Measurements from ENCODE around the gene PRSS22.

Gene PRSS22

DNA sequence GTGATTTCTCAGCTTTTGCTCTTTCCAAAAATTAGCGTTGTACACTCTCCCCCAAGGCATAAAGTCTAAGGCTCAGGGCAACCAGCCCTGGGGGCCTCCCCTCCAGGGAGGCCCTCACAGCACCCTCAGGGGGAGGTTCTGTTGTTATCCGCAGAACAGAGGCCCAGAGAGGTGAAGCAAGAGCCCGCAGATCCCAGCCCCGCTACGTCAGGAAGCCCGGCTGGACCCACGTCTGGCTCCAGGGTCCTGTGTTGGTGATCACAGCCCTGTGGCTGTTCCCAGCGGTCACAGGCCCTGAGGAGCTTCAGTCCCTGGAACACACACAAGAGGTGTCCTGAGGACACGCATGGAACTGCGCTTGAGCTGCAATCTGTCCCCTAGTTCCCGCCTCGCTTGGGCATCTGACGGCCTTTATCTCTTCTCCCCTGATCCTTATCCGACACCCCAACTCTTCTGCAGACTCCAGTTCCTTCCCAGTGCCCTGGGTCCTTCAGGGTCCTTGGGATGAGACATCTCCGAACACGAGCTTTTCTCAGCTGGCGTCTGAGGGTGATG lies 29.0 kb downstream of the PRSS22 start:
- no peak for DNase-seq (ENCODE audit: low read depth)
- no peak overlapping the region for H3K4me3 ChIP-seq (ENCODE audit: control insufficient read depth, low read depth, low read length)
- TF ChIP-seq, protein P1, sequence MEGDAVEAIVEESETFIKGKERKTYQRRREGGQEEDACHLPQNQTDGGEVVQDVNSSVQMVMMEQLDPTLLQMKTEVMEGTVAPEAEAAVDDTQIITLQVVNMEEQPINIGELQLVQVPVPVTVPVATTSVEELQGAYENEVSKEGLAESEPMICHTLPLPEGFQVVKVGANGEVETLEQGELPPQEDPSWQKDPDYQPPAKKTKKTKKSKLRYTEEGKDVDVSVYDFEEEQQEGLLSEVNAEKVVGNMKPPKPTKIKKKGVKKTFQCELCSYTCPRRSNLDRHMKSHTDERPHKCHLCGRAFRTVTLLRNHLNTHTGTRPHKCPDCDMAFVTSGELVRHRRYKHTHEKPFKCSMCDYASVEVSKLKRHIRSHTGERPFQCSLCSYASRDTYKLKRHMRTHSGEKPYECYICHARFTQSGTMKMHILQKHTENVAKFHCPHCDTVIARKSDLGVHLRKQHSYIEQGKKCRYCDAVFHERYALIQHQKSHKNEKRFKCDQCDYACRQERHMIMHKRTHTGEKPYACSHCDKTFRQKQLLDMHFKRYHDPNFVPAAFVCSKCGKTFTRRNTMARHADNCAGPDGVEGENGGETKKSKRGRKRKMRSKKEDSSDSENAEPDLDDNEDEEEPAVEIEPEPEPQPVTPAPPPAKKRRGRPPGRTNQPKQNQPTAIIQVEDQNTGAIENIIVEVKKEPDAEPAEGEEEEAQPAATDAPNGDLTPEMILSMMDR (IDR thresholded peaks at IDR 0.05; ENCODE audit: control insufficient read depth, insufficient read depth, low read depth, low read length, missing control alignments) = no peak

DNA sequence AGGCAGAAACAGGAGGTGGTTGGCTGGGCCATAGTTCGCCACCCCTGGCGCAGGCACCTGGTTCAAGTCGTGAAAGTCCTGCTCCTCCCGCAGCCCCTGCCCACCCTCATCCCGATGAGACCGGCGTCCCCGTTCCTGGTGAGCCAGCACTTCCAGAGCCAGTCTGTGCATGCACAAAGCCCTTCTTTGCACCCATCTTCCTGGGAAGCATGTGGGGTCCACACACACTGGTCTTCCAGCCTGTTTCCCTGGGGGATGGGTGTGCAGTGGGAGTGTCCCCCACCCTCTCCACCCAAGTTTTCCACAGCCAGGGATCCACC lies 29.5 kb downstream of the PRSS22 start:
- TF ChIP-seq, protein P1 (IDR thresholded peaks at IDR 0.05; ENCODE audit: control insufficient read depth, insufficient read depth, low read depth, low read length, missing control alignments) = no peak
- H3K4me3 ChIP-seq (ENCODE audit: control insufficient read depth, low read depth, low read length) = no peak overlapping the region
- no peak for DNase-seq (ENCODE audit: low read depth)

DNA sequence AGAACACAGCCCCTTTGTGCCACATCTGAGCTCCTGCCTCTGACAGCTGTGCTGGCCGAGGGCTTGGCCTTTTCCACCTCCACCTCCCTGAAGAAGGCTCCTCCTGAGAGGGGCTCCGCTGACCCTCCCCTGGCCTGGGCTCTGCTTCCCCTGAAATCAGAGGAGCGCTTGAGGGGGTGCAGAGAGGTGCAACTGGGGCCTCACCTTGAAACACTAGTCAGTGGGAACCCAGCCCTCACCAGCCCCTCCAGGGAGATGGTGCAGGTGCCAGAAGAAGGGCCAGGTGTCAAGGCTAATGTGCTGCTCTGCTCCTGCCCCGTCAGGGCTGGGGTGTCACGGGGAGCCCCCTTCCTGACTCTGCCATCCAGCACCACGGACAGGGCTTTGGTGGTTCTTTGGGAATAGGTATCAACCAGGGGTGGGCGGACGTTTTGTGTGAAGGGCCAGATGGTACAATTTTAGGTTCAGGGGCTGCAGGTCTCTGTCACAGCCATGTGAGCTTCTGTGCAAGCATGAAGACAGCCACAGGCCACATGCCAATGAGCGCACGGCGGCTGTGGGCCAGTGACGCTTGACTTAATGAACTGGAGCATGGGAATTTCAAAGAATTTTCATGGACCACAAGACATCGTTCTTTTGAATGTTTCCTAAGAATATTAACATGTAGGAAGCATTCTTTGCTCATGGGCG lies 30.0 kb downstream of the PRSS22 start:
- DNase-seq (ENCODE audit: low read depth) = no peak
- H3K4me3 ChIP-seq (ENCODE audit: control insufficient read depth, low read depth, low read length) = no peak overlapping the region
- TF ChIP-seq, protein P1 (IDR thresholded peaks at IDR 0.05; ENCODE audit: control insufficient read depth, insufficient read depth, low read depth, low read length, missing control alignments) = no peak

DNA sequence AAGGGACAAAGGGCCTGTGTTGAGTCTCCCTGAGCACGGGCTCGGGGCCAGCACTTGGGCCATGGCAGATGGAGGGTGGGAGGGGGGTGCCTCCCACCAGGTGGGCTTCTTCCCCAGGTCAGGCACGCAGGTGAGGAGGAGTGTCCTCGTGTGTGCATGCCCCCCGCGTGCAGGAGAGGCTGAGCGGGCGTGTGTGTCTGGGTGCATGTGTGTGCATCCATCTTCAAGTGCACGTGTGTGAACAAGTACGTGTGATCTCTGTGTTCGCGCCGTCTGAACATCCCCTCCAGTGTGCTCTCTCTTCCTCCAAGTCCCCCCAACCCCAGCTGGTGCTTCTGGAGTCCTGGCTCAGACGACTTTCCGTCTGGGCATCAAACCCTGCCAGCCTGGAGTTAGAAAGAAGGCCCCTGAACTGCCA lies 30.6 kb downstream of the PRSS22 start:
- DNase-seq (ENCODE audit: low read depth) = no peak
- no peak overlapping the region for H3K4me3 ChIP-seq (ENCODE audit: control insufficient read depth, low read depth, low read length)
- TF ChIP-seq, protein P1 (IDR thresholded peaks at IDR 0.05; ENCODE audit: control insufficient read depth, insufficient read depth, low read depth, low read length, missing control alignments) = no peak

DNA sequence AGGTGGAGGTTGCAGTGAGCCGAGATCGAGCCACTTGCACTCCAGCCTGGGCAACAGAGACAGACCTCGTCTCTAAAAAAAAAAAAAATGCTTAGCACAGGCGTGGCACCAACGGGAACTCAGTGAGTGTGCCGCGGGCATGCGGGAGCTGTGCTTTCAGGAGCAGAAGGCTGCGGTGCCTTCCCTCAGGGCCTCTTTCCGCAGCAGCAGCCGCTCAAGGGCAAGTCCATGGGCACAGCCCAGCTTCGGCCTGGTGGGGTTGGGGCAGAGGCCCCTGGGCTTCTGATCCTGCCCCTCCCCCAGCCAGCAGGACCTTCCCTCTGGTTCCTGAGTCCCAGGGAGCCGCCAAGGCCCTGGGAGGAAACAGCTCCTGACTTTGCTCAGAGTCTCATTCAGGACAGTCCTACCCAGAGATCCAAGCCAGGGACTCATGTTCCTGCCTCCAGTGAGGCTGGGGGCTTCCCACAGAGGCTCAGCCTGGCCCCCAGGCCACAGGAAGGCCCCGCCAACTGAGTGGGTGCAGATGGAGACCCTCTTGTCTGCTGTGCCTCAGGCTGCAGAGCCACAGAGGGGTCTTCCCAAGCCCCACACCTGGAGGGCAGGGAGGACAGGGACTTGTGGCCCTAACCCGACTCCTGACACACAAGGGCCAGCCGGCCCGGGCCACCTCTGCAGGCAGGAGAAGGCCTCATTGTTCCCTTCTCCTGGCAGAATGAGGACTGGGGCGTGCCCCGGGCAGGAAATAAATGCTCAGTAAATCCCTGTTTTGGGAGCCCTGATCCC lies 31.2 kb downstream of the PRSS22 start:
- no peak for DNase-seq (ENCODE audit: low read depth)
- TF ChIP-seq, protein P1 (IDR thresholded peaks at IDR 0.05; ENCODE audit: control insufficient read depth, insufficient read depth, low read depth, low read length, missing control alignments) = no peak
- H3K4me3 ChIP-seq (ENCODE audit: control insufficient read depth, low read depth, low read length) = no peak overlapping the region

DNA sequence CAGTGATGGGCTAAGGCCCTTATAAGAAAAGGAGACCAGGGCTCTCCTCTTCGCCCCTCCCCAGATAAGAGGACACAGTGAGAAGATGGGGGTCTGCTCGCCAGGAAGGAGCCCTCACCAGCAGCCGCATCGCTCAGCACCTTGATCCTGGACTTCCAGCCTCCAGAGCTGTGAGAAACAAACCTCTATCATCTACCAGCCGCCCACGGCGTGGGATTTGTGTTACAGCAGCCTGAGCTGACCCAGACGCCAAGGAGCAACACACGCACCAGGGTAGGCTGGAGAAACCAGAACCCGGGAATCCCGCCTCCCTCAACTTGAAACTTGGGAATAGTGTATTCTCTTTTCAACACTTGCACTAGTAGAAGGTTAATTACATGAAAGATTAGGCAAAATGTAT lies 32.1 kb downstream of the PRSS22 start:
- H3K4me3 ChIP-seq (ENCODE audit: control insufficient read depth, low read depth, low read length) = no peak overlapping the region
- TF ChIP-seq, protein P1 (IDR thresholded peaks at IDR 0.05; ENCODE audit: control insufficient read depth, insufficient read depth, low read depth, low read length, missing control alignments) = no peak
- no peak for DNase-seq (ENCODE audit: low read depth)

Measured in AG09309 (cell line).